Measurements from ENCODE around the gene C1QTNF5.

- no peak for TF ChIP-seq EZH2 (IDR thresholded peaks at IDR 0.05; ENCODE audit: borderline replicate concordance, insufficient read depth, low read depth, low read length, poor library complexity, severe bottlenecking)
- TF ChIP-seq CTCF (IDR thresholded peaks at IDR 0.05) = peak; percentile 76
Measured at GRCh38 chr11:119338318-119338890, 2.3 kb downstream of the C1QTNF5 start.

Data from B cell (primary cell).